Peyer's patch (tissue), 4 donors: ENCODE results near the gene PCSK1. TPM values are rescaled to one million over a fixed set of nuclear protein-coding genes. Genes with fewer than 3 reads are reported as not detected.

Source experiments
- DNase-seq, 3 donors: peaks; one replicate each; pipeline ENCODE4 v3.0.0-alpha.2; 2017 to 2019
- H3K27ac ChIP-seq, 4 donors: fragments of 200-600 bp; sonication (generic); one replicate each; pipeline ENCODE4 v1.5.1; 2016 to 2019
- H3K27me3 ChIP-seq, 2 donors: fragments of 200-600 bp; sonication (generic); one replicate each; pipeline ENCODE4 v1.5.1; 2019
- H3K36me3 ChIP-seq, 3 donors: fragments of 200-600 bp; sonication (generic); one replicate each; pipeline ENCODE4 v1.5.1; 2016 to 2019
- H3K4me1 ChIP-seq, 4 donors: fragments of 200-600 bp; sonication (generic); one replicate each; pipeline ENCODE4 v1.5.1; 2016 to 2019
- H3K4me3 ChIP-seq, 4 donors: fragments of 200-600 bp; sonication (generic); 1 replicate in 3 of 4; 2 replicates in 1 of 4; pipeline ENCODE4 v1.5.1; 2016 to 2019; ENCODE audit warnings: mild to moderate bottlenecking in 1 of 4
- H3K9me3 ChIP-seq, 4 donors: fragments of 200-600 bp; sonication (generic); one replicate each; pipeline ENCODE4 v1.5.1; 2016 to 2019; ENCODE audit warnings: mild to moderate bottlenecking in 1 of 4
- POLR2A ChIP-seq, 2 donors: fragments of 450-650 bp; IDR thresholded peaks; one replicate each; pipeline ENCODE4 v1.5.1; 2017; ENCODE audit warnings: antibody characterized with exemption in 2 of 2, mild to moderate bottlenecking in 2 of 2, moderate library complexity in 2 of 2
- total RNA-seq, 4 donors: library from RNA; depleted of rRNA; stranded (reverse); fragments of >200 nt; gene quantifications; one replicate each; pipeline ENCODE4 v1.1.0, GENCODE V29; 2016
- TF ChIP-seq, protein P1 (sequence below), 6 experiments: fragments of 450-650 bp in 4 of 6; fragments of 200-600 bp in 2 of 6; sonication (generic) in 1 of 6; IDR thresholded peaks; one replicate each; pipeline ENCODE4 v1.5.1; 2017 to 2019; ENCODE audit warnings: antibody characterized with exemption in 6 of 6, mild to moderate bottlenecking in 3 of 6, moderate library complexity in 1 of 6

PCSK1 gene
- total RNA-seq, 4 donors from 2014 or later = 3.3 to 6.6 (median 4.2) TPM

DNA sequence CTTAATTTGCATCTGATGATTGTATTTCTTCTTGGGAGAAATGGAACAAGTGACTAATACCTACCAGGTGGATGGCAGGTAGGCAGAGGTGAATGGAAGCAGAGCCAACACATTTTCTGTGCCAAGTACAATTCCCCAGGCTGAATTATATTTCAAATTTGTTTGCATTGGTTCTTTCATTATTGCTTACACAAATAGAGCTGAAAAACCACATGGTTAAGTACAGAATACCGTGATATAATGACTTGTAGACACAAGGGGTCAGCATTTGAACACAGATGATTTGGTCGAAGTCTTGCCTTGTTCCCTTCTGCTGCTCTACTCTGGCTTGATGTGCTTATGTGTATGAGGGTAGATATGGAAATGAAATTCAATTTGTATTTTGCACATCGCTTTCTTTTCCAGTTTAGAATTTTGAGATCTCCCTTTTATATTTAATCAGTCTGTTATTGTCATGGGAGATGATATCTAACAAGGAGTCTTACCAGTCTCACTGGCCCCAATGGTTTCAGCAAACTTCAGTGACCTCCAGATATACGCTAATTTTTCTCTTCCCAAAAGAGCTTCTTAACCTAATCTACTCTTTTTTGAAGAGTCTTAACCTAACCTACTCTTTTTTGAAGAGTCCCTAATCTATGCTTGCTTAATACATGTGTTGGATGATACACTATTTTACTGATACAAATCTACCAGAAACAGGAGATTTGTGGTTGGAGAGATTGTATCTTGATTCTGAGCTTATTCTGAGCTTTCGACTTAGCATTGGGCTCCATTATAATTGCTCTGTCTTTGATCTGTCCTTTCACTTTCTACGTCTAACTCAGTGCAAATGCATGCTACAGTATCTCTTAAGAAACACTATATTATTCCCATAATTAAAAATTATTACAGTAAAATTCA lies 88.1 kb downstream of the PCSK1 start:
- Histone ChIP-seq H3K4me1 (no peaks in the 10 kb centered on the region), H3K36me3 (no peaks in the 10 kb centered on the region), H3K9me3 (no peaks in the 10 kb centered on the region), H3K4me3 (no peak overlapping the region), H3K27ac (no peak overlapping the region), H3K27me3 (no peaks in the 10 kb centered on the region)
- no peak for DNase-seq
- no peak for TF ChIP-seq POLR2A (IDR thresholded peaks at IDR 0.05)
- TF ChIP-seq, protein P1, sequence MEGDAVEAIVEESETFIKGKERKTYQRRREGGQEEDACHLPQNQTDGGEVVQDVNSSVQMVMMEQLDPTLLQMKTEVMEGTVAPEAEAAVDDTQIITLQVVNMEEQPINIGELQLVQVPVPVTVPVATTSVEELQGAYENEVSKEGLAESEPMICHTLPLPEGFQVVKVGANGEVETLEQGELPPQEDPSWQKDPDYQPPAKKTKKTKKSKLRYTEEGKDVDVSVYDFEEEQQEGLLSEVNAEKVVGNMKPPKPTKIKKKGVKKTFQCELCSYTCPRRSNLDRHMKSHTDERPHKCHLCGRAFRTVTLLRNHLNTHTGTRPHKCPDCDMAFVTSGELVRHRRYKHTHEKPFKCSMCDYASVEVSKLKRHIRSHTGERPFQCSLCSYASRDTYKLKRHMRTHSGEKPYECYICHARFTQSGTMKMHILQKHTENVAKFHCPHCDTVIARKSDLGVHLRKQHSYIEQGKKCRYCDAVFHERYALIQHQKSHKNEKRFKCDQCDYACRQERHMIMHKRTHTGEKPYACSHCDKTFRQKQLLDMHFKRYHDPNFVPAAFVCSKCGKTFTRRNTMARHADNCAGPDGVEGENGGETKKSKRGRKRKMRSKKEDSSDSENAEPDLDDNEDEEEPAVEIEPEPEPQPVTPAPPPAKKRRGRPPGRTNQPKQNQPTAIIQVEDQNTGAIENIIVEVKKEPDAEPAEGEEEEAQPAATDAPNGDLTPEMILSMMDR (IDR thresholded peaks at IDR 0.05) = peak in 4 of 6 experiments; percentile 43 to 89 (median 84)

DNA sequence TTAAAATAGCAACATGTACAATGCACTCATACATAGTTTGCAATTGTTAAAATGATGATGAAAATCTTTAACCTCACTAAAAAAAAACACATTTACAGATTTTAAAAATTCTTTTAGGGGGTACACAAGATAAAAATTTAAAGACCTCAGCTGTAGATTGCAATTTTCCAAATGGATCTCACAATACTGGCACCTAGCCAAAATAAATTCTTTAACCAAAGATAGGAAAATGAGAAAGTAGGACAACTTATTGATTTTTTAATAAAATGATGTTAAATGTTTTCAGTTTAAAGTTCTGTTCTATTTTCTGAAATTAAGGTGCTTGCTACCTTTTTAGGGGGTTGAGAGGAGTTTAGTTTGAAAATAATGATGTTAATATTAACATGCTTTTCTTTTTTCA lies 90.0 kb downstream of the PCSK1 start:
- no peak overlapping the region for H3K27ac ChIP-seq
- no peak for DNase-seq
- TF ChIP-seq POLR2A (IDR thresholded peaks at IDR 0.05) = no peak
- TF ChIP-seq, protein P1 (IDR thresholded peaks at IDR 0.05) = no peak
- H3K27me3 ChIP-seq = no peaks in the 10 kb centered on the region
- H3K36me3 ChIP-seq = no peaks in the 10 kb centered on the region
- H3K4me1 ChIP-seq = peaks cover 0 to 5% (median 0%) of the 10 kb centered on the region in 4 donors
- no peak overlapping the region for H3K4me3 ChIP-seq
- H3K9me3 ChIP-seq = no peaks in the 10 kb centered on the region

DNA sequence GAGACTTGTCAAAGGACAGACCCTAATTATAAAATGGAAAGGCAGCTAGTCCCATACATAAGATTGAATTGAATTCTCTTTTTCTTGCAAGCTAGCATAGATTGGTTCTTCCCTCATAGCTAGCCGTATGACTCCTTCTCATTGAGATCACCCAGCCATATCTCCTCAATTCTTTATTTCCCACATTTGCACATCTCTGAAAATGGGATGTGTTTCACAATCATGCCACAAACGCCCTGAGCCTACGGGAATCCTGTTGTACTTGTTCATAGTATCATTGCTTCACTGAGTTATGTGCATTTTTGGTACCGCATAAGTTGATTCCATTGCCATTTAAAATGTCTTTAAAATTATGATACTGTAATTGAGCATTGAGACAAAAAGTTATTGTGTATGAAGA lies 90.5 kb downstream of the PCSK1 start:
- TF ChIP-seq, protein P1 (IDR thresholded peaks at IDR 0.05) = no peak
- no peak for TF ChIP-seq POLR2A (IDR thresholded peaks at IDR 0.05)
- Histone ChIP-seq H3K36me3 (no peaks in the 10 kb centered on the region), H3K9me3 (no peaks in the 10 kb centered on the region), H3K27me3 (no peaks in the 10 kb centered on the region), H3K4me1 (peaks cover 0 to 5% (median 0%) of the 10 kb centered on the region in 4 donors), H3K27ac (no peak overlapping the region), H3K4me3 (no peak overlapping the region)
- DNase-seq = no peak

Other genes starting within 250 kb of the PCSK1 start
- 100 to 1,000 TPM; 268 to 396 (median 337) TPM for gene CAST, start 229.1 kb upstream of the PCSK1 start, total RNA-seq